ENCODE results near the gene DPY19L1. TPM values are rescaled to one million over a fixed set of nuclear protein-coding genes. Genes with fewer than 3 reads are reported as not detected.
A peak's percentile ranks its signal among the peaks of the same experiment; 100 is the strongest.

The DPY19L1 gene
- total RNA-seq, 1 experiment from 2014 or later: 10.7 TPM

DNA sequence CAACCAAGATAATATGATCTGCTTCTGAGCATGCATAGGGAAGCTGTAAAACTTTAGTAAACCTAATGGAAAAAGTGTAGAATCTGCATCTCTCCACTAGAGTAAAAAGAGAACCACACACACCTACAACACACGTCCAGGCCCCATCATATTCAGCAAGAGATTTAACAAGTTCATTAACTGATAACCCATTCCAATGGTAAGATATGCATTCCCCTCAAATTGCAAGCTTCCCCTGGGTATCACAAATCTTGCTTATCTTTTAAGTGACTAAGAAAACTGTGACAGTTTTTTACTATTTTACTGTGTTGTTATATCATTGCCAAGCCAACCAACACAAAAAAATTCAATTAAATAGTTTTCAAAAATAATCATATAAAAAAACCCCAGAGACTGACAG lies 8.0 kb downstream of the DPY19L1 start:
- intact Hi-C loops (cut with micrococcal nuclease): no loop called here
- no TSS peak for BruUV-seq (replicated peaks)
- H4K20me1 ChIP-seq (ENCODE audit: low read length): 0 out of 2 replicates have a peak, but pooled peaks cover 4% of the 10 kb centered on the region

DNA sequence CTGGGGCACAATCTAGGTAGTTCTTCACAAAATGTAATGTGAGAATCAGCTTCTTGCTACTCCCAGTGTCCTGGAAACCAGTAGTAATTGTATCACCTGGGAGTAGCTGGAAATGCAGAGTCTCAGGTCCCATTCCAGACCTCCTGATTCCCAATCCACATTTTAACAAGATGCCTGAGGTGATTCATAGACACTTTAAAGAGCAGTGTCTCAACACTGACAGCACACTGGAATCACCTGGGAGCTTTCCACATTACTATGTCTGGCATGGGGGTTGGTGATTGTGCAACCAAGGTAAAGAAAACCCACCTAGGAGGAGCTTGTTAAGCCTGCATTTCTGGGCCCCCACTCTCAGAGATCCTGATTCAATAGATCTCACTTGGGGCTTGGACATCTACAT lies 11.1 kb downstream of the DPY19L1 start:
- ChIA-PET POLR2A (ENCODE audit: unreplicated experiment) (no interaction called here), CTCF (no interaction called here)
- Histone ChIP-seq H3K9me3 (ENCODE audit: low read length) (no peaks in the 10 kb centered on the region), H3K4me1 (ENCODE audit: insufficient read depth, low read length) (peaks cover 41% of the 10 kb centered on the region), H3K4me3 (ENCODE audit: low read length) (no peak overlapping the region), H3K36me3 (ENCODE audit: low read depth, low read length) (no peaks in the 10 kb centered on the region), H3K9me2 (replicated peaks; ENCODE audit: low read length) (no peaks in the 10 kb centered on the region), H2AFZ (ENCODE audit: low read length) (no peak overlapping the region), H3K27me3 (ENCODE audit: low read length) (no peaks in the 10 kb centered on the region), H4K20me1 (ENCODE audit: low read length) (0 out of 2 replicates have a peak, but pooled peaks cover 4% of the 10 kb centered on the region), H3K4me2 (ENCODE audit: low read length) (peak overlapping the region; percentile 22), H3K9ac (ENCODE audit: low read length) (peak overlapping the region; percentile 57), H3F3A (ENCODE audit: low read length, unreplicated experiment) (no peaks in the 10 kb centered on the region), H3K79me2 (ENCODE audit: low read length) (peaks cover 30% of the 10 kb centered on the region), H3K27ac (ENCODE audit: low read length) (peak overlapping the region; percentile 89)
- intact Hi-C loops (cut with micrococcal nuclease): no loop called here
- no TSS peak for BruUV-seq (replicated peaks)
- DNase-seq (peak; percentile 59), ATAC-seq (peak; percentile 30; the same call in 1 of the 2 replicates)
- TF ChIP-seq EZH2phosphoT487 (IDR thresholded peaks at IDR 0.05; ENCODE audit: borderline replicate concordance, low read length) (no peak), EZH2 (IDR thresholded peaks at IDR 0.05; ENCODE audit: low read length, unreplicated experiment) (no peak)
- TF ChIP-seq, protein P1, sequence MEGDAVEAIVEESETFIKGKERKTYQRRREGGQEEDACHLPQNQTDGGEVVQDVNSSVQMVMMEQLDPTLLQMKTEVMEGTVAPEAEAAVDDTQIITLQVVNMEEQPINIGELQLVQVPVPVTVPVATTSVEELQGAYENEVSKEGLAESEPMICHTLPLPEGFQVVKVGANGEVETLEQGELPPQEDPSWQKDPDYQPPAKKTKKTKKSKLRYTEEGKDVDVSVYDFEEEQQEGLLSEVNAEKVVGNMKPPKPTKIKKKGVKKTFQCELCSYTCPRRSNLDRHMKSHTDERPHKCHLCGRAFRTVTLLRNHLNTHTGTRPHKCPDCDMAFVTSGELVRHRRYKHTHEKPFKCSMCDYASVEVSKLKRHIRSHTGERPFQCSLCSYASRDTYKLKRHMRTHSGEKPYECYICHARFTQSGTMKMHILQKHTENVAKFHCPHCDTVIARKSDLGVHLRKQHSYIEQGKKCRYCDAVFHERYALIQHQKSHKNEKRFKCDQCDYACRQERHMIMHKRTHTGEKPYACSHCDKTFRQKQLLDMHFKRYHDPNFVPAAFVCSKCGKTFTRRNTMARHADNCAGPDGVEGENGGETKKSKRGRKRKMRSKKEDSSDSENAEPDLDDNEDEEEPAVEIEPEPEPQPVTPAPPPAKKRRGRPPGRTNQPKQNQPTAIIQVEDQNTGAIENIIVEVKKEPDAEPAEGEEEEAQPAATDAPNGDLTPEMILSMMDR (conservative IDR thresholded peaks at IDR 0.05; ENCODE audit: low read depth, low read length): no peak

More for the DNA sequence above, 8.0 kb downstream of the DPY19L1 start:
- Histone ChIP-seq H3K27me3 (ENCODE audit: low read length) (no peaks in the 10 kb centered on the region), H3K9ac (ENCODE audit: low read length) (no peak overlapping the region), H3F3A (ENCODE audit: low read length, unreplicated experiment) (no peaks in the 10 kb centered on the region), H3K4me1 (ENCODE audit: insufficient read depth, low read length) (peaks cover 53% of the 10 kb centered on the region), H2AFZ (ENCODE audit: low read length) (no peak overlapping the region), H3K9me2 (replicated peaks; ENCODE audit: low read length) (no peaks in the 10 kb centered on the region), H3K4me3 (ENCODE audit: low read length) (no peak overlapping the region), H3K79me2 (ENCODE audit: low read length) (peaks cover 55% of the 10 kb centered on the region), H3K9me3 (ENCODE audit: low read length) (no peaks in the 10 kb centered on the region), H3K27ac (ENCODE audit: low read length) (no peak overlapping the region), H3K4me2 (ENCODE audit: low read length) (no peak overlapping the region), H3K36me3 (ENCODE audit: low read depth, low read length) (no peaks in the 10 kb centered on the region)
- no peak for ATAC-seq
- CTCF ChIA-PET: no interaction called here
- DNase-seq: no peak
- TF ChIP-seq, protein P1 (conservative IDR thresholded peaks at IDR 0.05; ENCODE audit: low read depth, low read length): no peak
- TF ChIP-seq EZH2phosphoT487 (IDR thresholded peaks at IDR 0.05; ENCODE audit: borderline replicate concordance, low read length) (no peak), EZH2 (IDR thresholded peaks at IDR 0.05; ENCODE audit: low read length, unreplicated experiment) (no peak)
- POLR2A ChIA-PET (ENCODE audit: unreplicated experiment): no interaction called here

DNA sequence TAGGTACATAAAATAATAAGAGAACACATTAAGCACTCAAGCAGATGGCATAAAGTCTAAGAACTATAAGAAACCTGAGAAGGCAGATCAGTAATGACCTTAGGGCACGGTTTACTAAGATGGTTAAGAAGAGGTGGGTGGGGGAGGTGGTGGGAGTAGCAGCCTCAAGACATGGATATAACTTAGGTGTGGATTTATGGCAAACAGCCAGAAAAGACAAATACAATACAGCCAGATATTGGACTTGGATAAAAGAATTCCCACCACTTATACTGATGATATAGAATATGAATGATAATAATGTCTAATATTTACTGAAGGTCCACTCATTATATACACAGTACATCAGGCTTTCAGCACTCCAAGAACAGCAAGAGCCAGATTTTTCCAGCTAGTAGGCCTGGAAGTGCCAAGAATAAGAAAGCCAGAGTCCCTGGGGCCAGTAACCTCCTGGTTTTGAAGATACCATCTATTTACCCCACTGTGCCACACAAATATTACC lies 11.9 kb downstream of the DPY19L1 start:
- 0 out of 2 replicates have a peak, but pooled peaks cover 4% of the 10 kb centered on the region for H4K20me1 ChIP-seq (ENCODE audit: low read length)
- peaks cover 30% of the 10 kb centered on the region for H3K79me2 ChIP-seq (ENCODE audit: low read length)
- ATAC-seq: peak; percentile 88
- CTCF ChIA-PET: no interaction called here
- peak; percentile 71 for DNase-seq
- TF ChIP-seq EZH2 (IDR thresholded peaks at IDR 0.05; ENCODE audit: low read length, unreplicated experiment) (no peak), EZH2phosphoT487 (IDR thresholded peaks at IDR 0.05; ENCODE audit: borderline replicate concordance, low read length) (no peak)
- peak overlapping the region; percentile 57; the same call in 1 of the 2 replicates for H3K9ac ChIP-seq (ENCODE audit: low read length)
- no peaks in the 10 kb centered on the region for H3K27me3 ChIP-seq (ENCODE audit: low read length)
- H3K9me3 ChIP-seq (ENCODE audit: low read length): no peaks in the 10 kb centered on the region
- no peak overlapping the region for H3K4me3 ChIP-seq (ENCODE audit: low read length)
- H3K4me1 ChIP-seq (ENCODE audit: insufficient read depth, low read length): peaks cover 35% of the 10 kb centered on the region
- BruUV-seq (replicated peaks): no TSS peak
- intact Hi-C loops (cut with micrococcal nuclease): no loop called here
- H3K9me2 ChIP-seq (replicated peaks; ENCODE audit: low read length): no peaks in the 10 kb centered on the region
- POLR2A ChIA-PET (ENCODE audit: unreplicated experiment): no interaction called here
- H3F3A ChIP-seq (ENCODE audit: low read length, unreplicated experiment): no peaks in the 10 kb centered on the region
- H3K36me3 ChIP-seq (ENCODE audit: low read depth, low read length): no peaks in the 10 kb centered on the region
- peak overlapping the region; percentile 89 for H3K27ac ChIP-seq (ENCODE audit: low read length)
- H2AFZ ChIP-seq (ENCODE audit: low read length): no peak overlapping the region
- peak overlapping the region; percentile 60 for H3K4me2 ChIP-seq (ENCODE audit: low read length)
